ENCODE measurements around the gene HSP90AB1. TPM values are rescaled to one million over a fixed set of nuclear protein-coding genes. Genes with fewer than 3 reads are reported as not detected.

Gene HSP90AB1
- total RNA-seq, 4 donors from 2014 or later = 336 to 897 (median 564) TPM

GRCh38 chr6:44297063-44298038 is 50.5 kb downstream of the HSP90AB1 start:
- Histone ChIP-seq H3K27me3 (peaks cover 0 to 16% of the 10 kb centered on the region in 2 donors), H3K27ac (no peak overlapping the region), H3K9me3 (no peaks in the 10 kb centered on the region), H3K36me3 (no peaks in the 10 kb centered on the region), H3K4me3 (peak overlapping the region; percentile 35 to 48), H3K4me1 (peaks cover 0 to 13% of the 10 kb centered on the region in 2 donors)
- TF ChIP-seq CTCF (IDR thresholded peaks at IDR 0.05) = no peak
- no peak for TF ChIP-seq POLR2A (IDR thresholded peaks at IDR 0.05)
- intact Hi-C loops (cut with DNase I; ENCODE audit: low total_unique reads) = no loop called here
- DNase-seq = peak in 1 of 2 donors; percentile 39

DNA sequence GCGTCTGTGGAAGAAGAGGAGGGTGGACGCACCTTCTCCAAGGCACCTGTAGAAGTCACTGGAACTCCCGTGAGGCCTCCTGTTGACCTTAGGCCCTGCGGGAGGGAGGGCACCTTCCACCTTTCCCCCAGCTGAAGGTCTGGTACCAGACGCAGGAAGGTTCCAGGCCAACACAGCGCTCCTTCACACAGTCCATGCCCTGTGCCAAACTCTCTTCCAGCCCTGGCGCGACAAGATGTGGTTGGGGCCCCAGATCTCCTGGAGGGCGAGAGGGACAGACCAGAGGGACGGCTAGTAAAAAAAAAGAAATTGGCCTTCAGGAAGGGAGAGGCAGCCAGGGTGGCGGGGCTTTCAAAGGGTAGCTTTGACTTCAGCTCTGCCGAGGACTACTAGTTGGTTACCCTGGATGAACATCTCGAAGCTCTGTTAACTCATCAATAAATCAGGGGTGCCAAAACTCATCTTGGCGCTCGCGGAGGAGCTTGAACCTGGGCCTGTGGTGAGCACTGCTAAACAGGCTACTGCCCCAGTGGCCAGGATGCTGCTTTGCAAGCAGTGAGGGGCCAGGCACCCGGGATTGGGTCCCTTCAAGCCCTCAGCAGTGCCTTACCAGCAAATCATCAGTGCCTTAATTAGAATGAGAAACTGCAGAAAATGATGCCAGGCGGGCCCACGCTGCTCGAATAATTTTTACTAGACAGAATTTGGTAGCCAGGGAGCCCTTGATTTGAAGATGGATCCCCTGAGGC is 51.3 kb downstream of the HSP90AB1 start:
- Histone ChIP-seq H3K4me3 (no peak overlapping the region), H3K4me1 (peaks cover 0 to 13% of the 10 kb centered on the region in 2 donors), H3K27me3 (peaks cover 0 to 11% of the 10 kb centered on the region in 2 donors), H3K27ac (no peak overlapping the region), H3K9me3 (no peaks in the 10 kb centered on the region), H3K36me3 (no peaks in the 10 kb centered on the region)
- no peak for DNase-seq
- intact Hi-C loops (cut with DNase I; ENCODE audit: low total_unique reads) = no loop called here
- no peak for TF ChIP-seq POLR2A (IDR thresholded peaks at IDR 0.05)
- TF ChIP-seq CTCF (IDR thresholded peaks at IDR 0.05) = no peak

GRCh38 chr6:44298864-44299263 is 52.0 kb downstream of the HSP90AB1 start:
- intact Hi-C loops (cut with DNase I; ENCODE audit: low total_unique reads) = no loop called here
- Histone ChIP-seq H3K36me3 (no peaks in the 10 kb centered on the region), H3K27ac (no peak overlapping the region), H3K27me3 (peaks cover 0 to 11% of the 10 kb centered on the region in 2 donors), H3K9me3 (no peaks in the 10 kb centered on the region), H3K4me1 (peaks cover 0 to 13% of the 10 kb centered on the region in 2 donors), H3K4me3 (no peak overlapping the region)
- no peak for DNase-seq
- TF ChIP-seq CTCF (IDR thresholded peaks at IDR 0.05) = no peak
- TF ChIP-seq POLR2A (IDR thresholded peaks at IDR 0.05) = no peak

DNA sequence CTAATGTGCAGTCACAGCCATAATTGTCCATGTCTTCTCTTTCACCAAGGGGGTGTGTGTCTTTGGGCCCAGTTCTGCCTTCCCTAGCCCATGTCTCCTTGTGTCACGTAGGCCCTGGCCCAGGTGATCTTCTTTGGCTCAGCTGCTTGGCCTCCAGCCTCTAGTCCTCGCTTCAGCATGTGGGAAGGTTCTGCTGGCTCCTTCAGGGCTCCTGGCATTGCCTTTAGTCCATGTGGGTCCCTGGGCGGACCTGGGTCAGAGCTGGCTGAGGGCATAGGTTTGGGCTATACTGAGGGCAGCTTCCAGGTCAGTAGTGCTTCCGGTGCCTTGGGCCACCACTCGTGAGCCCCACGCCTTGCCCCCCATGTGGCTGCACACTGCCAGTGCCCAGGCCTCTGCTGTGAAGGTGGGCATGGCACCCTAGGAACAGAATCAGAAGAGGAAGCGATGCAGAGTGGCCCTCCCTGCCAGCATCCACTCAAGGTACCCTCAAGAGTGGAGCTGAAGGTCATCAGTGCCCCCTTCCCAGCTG is 53.5 kb downstream of the HSP90AB1 start:
- no peak for DNase-seq
- no peak for TF ChIP-seq POLR2A (IDR thresholded peaks at IDR 0.05)
- TF ChIP-seq CTCF (IDR thresholded peaks at IDR 0.05) = no peak
- H3K27me3 ChIP-seq = peaks cover 0 to 3% of the 10 kb centered on the region in 2 donors
- peaks cover 0 to 13% of the 10 kb centered on the region in 2 donors for H3K4me1 ChIP-seq
- no peak overlapping the region for H3K4me3 ChIP-seq
- H3K27ac ChIP-seq = no peak overlapping the region
- no peaks in the 10 kb centered on the region for H3K9me3 ChIP-seq
- no peaks in the 10 kb centered on the region for H3K36me3 ChIP-seq
- intact Hi-C loops (cut with DNase I; ENCODE audit: low total_unique reads) = no loop called here
